A549 (cell line): ENCODE measurements around the gene KAT5. TPM values are rescaled to one million over a fixed set of nuclear protein-coding genes. Genes with fewer than 3 reads are reported as not detected.
A peak's percentile ranks its signal among the peaks of the same experiment; 100 is the strongest.
"Not testable (repeated sequence)": the region's sequence is repeated elsewhere in the genome, so short reads cannot be mapped to it uniquely, and the experiment has no call there.

Experiments used
- ATAC-seq, 2 experiments: fragments of 200-7000 bp in 1 of 2; fragments of >200 bp in 1 of 2; cut with Nextera tagmentation in 1 of 2; cut with Tn5 transposase in 1 of 2; 3 replicates each; pipeline versions ENCODE4 v1.8.0 to v1.9.1; 2018 to 2020; ENCODE audit warnings: mild to moderate bottlenecking in 1 of 2, moderate library complexity in 1 of 2
- CTCF ChIA-PET: fragments of 300-600 bp; sonication (Branson Sonifier 250); formaldehyde crosslinking; extraction: SDS; loops from one replicate; lab custom pipeline; 2021; ENCODE audit warnings: antibody characterized with exemption, inconsistent platforms; lab: Yijun Ruan, JAX
- POLR2A ChIA-PET: fragments of 350-600 bp; formaldehyde crosslinking; extraction: SDS; loops from one replicate; lab custom pipeline; 2021; ENCODE audit warnings: antibody characterized with exemption, inconsistent platforms; lab: Yijun Ruan, JAX
- DNase-seq, 2 experiments: peaks; one replicate each; pipeline versions ENCODE4 v3.0.0 to v3.0.0-alpha.2; 2011 to 2016; ENCODE audit warnings: low read depth in 1 of 2, low spot score in 1 of 2
- FAIRE-seq: peaks from 2 replicates; lab custom pipeline; 2011; peaks lifted over from hg19 to GRCh38; lab: Jason Lieb, UNC
- H3K27ac ChIP-seq, 2 experiments: fragments of >200 bp; sonication (Bioruptor Twin); formaldehyde crosslinking; 3 replicates each; pipeline ENCODE4 v1.5.1; 2016 to 2017
- H3K4me1 ChIP-seq: fragments of >200 bp; sonication (Bioruptor Twin); formaldehyde crosslinking; 3 replicates; pipeline ENCODE4 v1.6.1; 2016
- H3K4me2 ChIP-seq: fragments of >200 bp; sonication (Bioruptor Twin); formaldehyde crosslinking; 3 replicates; pipeline ENCODE4 v1.6.1; 2016
- H3K4me3 ChIP-seq: fragments of >200 bp; sonication (Bioruptor Twin); formaldehyde crosslinking; 3 replicates; pipeline ENCODE4 v1.5.1; 2016
- H3K9me3 ChIP-seq: fragments of >200 bp; sonication (Bioruptor Twin); formaldehyde crosslinking; 3 replicates; pipeline ENCODE4 v1.6.1; 2016
- CBX2 ChIP-seq: fragments of 200-600 bp; sonication (generic); IDR thresholded peaks from 2 replicates; pipeline ENCODE4 v1.6.1; 2016; ENCODE audit warnings: low read depth, mild to moderate bottlenecking, borderline replicate concordance
- CBX8 ChIP-seq: fragments of 200-600 bp; sonication (generic); IDR thresholded peaks from 2 replicates; pipeline ENCODE4 v1.6.1; 2016
- EHF ChIP-seq: fragments of 250-450 bp; sonication (Bioruptor Pico); IDR thresholded peaks from 2 replicates; pipeline ENCODE4 v1.5.0; 2020; ENCODE audit warnings: mild to moderate bottlenecking
- EP300 ChIP-seq, 2 experiments: fragments of >200 bp; sonication (Bioruptor Twin); formaldehyde crosslinking; IDR thresholded peaks; 2 replicates in 1 of 2; 3 replicates in 1 of 2; pipeline ENCODE4 v1.6.1; 2016 to 2017
- FOSB ChIP-seq: fragments of 250-450 bp; sonication (Bioruptor Pico); IDR thresholded peaks from 2 replicates; pipeline ENCODE4 v1.5.0; 2020; ENCODE audit warnings: mild to moderate bottlenecking, moderate library complexity
- HEYL ChIP-seq: fragments of 250-450 bp; sonication (Bioruptor Pico); IDR thresholded peaks from 2 replicates; pipeline ENCODE4 v1.8.0; 2021; ENCODE audit warnings: mild to moderate bottlenecking, moderate library complexity
- HOXA7 ChIP-seq: fragments of 250-450 bp; sonication (Bioruptor Pico); IDR thresholded peaks from 2 replicates; pipeline ENCODE4 v1.5.0; 2020; ENCODE audit warnings: mild to moderate bottlenecking, moderate library complexity
- HOXB5 ChIP-seq: fragments of 250-450 bp; sonication (Bioruptor Pico); IDR thresholded peaks from 2 replicates; pipeline ENCODE4 v1.5.0; 2020; ENCODE audit warnings: mild to moderate bottlenecking, moderate library complexity
- KDM1A ChIP-seq: fragments of 200-600 bp; sonication (generic); IDR thresholded peaks from 2 replicates; pipeline ENCODE4 v1.6.1; 2016; ENCODE audit warnings: low read depth, mild to moderate bottlenecking
- NPAS2 ChIP-seq: fragments of 250-450 bp; sonication (Bioruptor Pico); IDR thresholded peaks from 2 replicates; pipeline ENCODE4 v1.8.0; 2022; ENCODE audit warnings: mild to moderate bottlenecking, moderate library complexity, borderline replicate concordance
- POLR2A ChIP-seq: IDR thresholded peaks from 2 replicates; pipeline ENCODE4 v1.6.1; 2012; ENCODE audit warnings: mild to moderate bottlenecking, low read length
- POLR2AphosphoS2 ChIP-seq: conservative IDR thresholded peaks from 2 replicates; pipeline ENCODE4 v1.6.1; 2012; ENCODE audit warnings: low read length, improper control_type of control experiment, inconsistent platforms
- SREBF2 ChIP-seq: fragments of 450-650 bp; IDR thresholded peaks from 2 replicates; pipeline ENCODE4 v1.6.1; 2014; ENCODE audit warnings: mild to moderate bottlenecking, moderate library complexity
- TP53 ChIP-seq: fragments of 250-450 bp; sonication (Bioruptor Pico); IDR thresholded peaks from 2 replicates; pipeline ENCODE4 v1.5.0; 2021; ENCODE audit warnings: mild to moderate bottlenecking, moderate library complexity
- ZFP36 ChIP-seq: fragments of 450-650 bp; IDR thresholded peaks from 2 replicates; pipeline ENCODE4 v1.6.1; 2014; ENCODE audit warnings: borderline replicate concordance; ENCODE audit not compliant: partially characterized antibody
- ZNF302 ChIP-seq: fragments of 250-450 bp; sonication (Bioruptor Pico); IDR thresholded peaks from 2 replicates; pipeline ENCODE4 v1.9.0; 2021; ENCODE audit warnings: inconsistent platforms, mild to moderate bottlenecking, moderate library complexity
- ZSCAN20 ChIP-seq: fragments of 250-450 bp; sonication (Bioruptor Pico); IDR thresholded peaks from 2 replicates; pipeline ENCODE4 v1.8.0; 2022; ENCODE audit warnings: mild to moderate bottlenecking, moderate library complexity
- WGBS: methylation state at CpG from one replicate; pipeline ENCODE4 v1.1.6; 2017; ENCODE audit errors: missing lambda C conversion rate; 5-methylcytosine and 5-hydroxymethylcytosine counted together
- polyA plus RNA-seq, 4 experiments: library from polyadenylated mRNA; depleted of rRNA in 3 of 4; stranded (reverse); fragments of >200 nt; fragmentation: RNase III in 1 of 4; extraction: RNeasy Plus Mini Kit Qiagen cat#74134 plus additional on column Dnase treatment in 1 of 4; gene quantifications; 2 replicates in 3 of 4; 3 replicates in 1 of 4; pipeline ENCODE4 v1.2.3, GENCODE V29; 2011 to 2017
- TF ChIP-seq, protein P1 (sequence below): fragments of 250-450 bp; sonication (Bioruptor Pico); IDR thresholded peaks from 2 replicates; pipeline ENCODE4 v1.5.0; 2021; ENCODE audit warnings: mild to moderate bottlenecking, moderate library complexity, borderline replicate concordance
- TF ChIP-seq, protein P2 (sequence below): fragments of >200 bp; sonication (Bioruptor Twin); formaldehyde crosslinking; IDR thresholded peaks from 3 replicates; pipeline ENCODE4 v1.5.1; 2016
- TF ChIP-seq, protein P3 (sequence below): fragments of 200-600 bp; sonication (generic); IDR thresholded peaks from 2 replicates; pipeline ENCODE4 v1.6.1; 2016; ENCODE audit warnings: antibody characterized with exemption, mild to moderate bottlenecking, moderate library complexity
- TF ChIP-seq, protein P4 (sequence below): fragments of 450-650 bp; IDR thresholded peaks from 2 replicates; pipeline ENCODE4 v1.6.1; 2014; ENCODE audit warnings: antibody characterized with exemption
- TF ChIP-seq, protein P5 (sequence below): IDR thresholded peaks from 2 replicates; pipeline ENCODE4 v1.6.1; 2012

The KAT5 gene
- polyA plus RNA-seq, 2 of the 4 experiments (the other 2 are of a cell fraction) = 25.8 to 41.2 TPM

DNA sequence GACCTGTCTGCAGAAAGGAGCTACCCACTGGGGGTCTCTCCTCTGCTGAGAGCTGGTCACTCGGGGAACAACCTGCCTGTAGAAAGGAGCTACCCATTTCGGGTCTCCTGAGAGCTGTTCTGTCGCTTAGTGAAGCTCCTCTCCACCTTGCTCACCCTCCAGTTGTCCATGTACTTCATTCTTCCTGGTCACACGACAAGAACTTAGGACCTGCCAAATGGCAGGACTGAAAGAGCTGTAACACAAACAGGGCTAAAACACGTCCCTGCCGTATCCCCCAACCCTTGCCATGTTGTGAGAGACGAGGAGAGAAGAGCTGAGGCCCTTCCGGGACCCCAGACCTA lies 32.6 kb downstream of the KAT5 start:
- WGBS = 34% methylated on average over 8 of the region's 8 CpGs
- peaks cover 14% of the 10 kb centered on the region for H3K9me3 ChIP-seq
- CTCF ChIA-PET = interaction anchor here (0.6 to 2.2 kb wide), 27 partner anchors 9 to 243 kb away, joined by 3 to 24 read pairs (median 4); partner anchors contain the start of genes FIBP and KAT5
- DNase-seq (no peak), FAIRE-seq (no peak), ATAC-seq (no peak)
- TF ChIP-seq HEYL (CRISPR knock-in tag) (no peak), CBX8 (no peak), ZNF302 (CRISPR knock-in tag) (no peak), CBX2 (no peak), FOSB (no peak), EHF (CRISPR knock-in tag) (no peak), KDM1A (no peak), POLR2A (no peak), EP300 (IDR thresholded peaks at IDR 0.05) (no peak), HOXA7 (CRISPR knock-in tag) (no peak), NPAS2 (CRISPR knock-in tag) (no peak), SREBF2 (no peak), HOXB5 (CRISPR knock-in tag) (no peak), ZSCAN20 (CRISPR knock-in tag) (no peak), POLR2AphosphoS2 (no peak)
- TF ChIP-seq, protein P1, sequence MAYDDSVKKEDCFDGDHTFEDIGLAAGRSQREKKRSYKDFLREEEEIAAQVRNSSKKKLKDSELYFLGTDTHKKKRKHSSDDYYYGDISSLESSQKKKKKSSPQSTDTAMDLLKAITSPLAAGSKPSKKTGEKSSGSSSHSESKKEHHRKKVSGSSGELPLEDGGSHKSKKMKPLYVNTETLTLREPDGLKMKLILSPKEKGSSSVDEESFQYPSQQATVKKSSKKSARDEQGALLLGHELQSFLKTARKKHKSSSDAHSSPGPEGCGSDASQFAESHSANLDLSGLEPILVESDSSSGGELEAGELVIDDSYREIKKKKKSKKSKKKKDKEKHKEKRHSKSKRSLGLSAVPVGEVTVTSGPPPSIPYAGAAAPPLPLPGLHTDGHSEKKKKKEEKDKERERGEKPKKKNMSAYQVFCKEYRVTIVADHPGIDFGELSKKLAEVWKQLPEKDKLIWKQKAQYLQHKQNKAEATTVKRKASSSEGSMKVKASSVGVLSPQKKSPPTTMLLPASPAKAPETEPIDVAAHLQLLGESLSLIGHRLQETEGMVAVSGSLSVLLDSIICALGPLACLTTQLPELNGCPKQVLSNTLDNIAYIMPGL = no peak
- TF ChIP-seq, protein P2, sequence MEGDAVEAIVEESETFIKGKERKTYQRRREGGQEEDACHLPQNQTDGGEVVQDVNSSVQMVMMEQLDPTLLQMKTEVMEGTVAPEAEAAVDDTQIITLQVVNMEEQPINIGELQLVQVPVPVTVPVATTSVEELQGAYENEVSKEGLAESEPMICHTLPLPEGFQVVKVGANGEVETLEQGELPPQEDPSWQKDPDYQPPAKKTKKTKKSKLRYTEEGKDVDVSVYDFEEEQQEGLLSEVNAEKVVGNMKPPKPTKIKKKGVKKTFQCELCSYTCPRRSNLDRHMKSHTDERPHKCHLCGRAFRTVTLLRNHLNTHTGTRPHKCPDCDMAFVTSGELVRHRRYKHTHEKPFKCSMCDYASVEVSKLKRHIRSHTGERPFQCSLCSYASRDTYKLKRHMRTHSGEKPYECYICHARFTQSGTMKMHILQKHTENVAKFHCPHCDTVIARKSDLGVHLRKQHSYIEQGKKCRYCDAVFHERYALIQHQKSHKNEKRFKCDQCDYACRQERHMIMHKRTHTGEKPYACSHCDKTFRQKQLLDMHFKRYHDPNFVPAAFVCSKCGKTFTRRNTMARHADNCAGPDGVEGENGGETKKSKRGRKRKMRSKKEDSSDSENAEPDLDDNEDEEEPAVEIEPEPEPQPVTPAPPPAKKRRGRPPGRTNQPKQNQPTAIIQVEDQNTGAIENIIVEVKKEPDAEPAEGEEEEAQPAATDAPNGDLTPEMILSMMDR = no peak; the same call in 2 of the 3 replicates
- TF ChIP-seq, protein P3, sequence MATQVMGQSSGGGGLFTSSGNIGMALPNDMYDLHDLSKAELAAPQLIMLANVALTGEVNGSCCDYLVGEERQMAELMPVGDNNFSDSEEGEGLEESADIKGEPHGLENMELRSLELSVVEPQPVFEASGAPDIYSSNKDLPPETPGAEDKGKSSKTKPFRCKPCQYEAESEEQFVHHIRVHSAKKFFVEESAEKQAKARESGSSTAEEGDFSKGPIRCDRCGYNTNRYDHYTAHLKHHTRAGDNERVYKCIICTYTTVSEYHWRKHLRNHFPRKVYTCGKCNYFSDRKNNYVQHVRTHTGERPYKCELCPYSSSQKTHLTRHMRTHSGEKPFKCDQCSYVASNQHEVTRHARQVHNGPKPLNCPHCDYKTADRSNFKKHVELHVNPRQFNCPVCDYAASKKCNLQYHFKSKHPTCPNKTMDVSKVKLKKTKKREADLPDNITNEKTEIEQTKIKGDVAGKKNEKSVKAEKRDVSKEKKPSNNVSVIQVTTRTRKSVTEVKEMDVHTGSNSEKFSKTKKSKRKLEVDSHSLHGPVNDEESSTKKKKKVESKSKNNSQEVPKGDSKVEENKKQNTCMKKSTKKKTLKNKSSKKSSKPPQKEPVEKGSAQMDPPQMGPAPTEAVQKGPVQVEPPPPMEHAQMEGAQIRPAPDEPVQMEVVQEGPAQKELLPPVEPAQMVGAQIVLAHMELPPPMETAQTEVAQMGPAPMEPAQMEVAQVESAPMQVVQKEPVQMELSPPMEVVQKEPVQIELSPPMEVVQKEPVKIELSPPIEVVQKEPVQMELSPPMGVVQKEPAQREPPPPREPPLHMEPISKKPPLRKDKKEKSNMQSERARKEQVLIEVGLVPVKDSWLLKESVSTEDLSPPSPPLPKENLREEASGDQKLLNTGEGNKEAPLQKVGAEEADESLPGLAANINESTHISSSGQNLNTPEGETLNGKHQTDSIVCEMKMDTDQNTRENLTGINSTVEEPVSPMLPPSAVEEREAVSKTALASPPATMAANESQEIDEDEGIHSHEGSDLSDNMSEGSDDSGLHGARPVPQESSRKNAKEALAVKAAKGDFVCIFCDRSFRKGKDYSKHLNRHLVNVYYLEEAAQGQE = no peak
- no peaks in the 10 kb centered on the region for H3K4me1 ChIP-seq
- peak overlapping the region; percentile 44; the same call in 1 of the 3 replicates for H3K4me2 ChIP-seq
- POLR2A ChIA-PET = interaction anchor here (0.6 kb wide), 1 partner anchor 25 kb away, joined by 4 read pairs; no protein-coding TSS in a partner anchor
- H3K27ac ChIP-seq = no peak overlapping the region
- H3K4me3 ChIP-seq = no peak overlapping the region

DNA sequence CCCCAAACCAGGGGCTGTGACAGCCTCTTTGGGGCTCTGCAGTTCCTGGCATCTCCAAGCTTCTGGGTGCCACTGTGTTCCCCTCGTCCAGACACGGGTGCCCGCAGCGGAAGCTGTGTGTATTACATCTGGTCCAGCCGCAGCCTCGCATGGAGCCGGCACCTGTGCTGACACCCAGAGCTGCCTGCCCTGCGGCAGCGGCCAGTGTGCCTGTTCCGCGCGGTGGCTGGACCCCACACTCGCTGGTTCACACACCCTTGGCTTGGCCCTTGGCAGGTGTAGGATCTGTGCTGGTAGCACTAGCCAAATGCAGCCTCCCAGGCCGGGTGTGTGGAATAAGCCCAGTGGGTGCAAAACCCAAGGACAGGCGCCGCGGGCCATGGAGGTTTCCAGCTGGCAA lies 33.0 kb downstream of the KAT5 start:
- Histone ChIP-seq H3K4me3 (no peak overlapping the region), H3K9me3 (peaks cover 14% of the 10 kb centered on the region), H3K4me1 (no peaks in the 10 kb centered on the region), H3K27ac (no peak overlapping the region), H3K4me2 (no peak overlapping the region)
- FAIRE-seq (no peak), DNase-seq (no peak), ATAC-seq (peak in 1 of 2 experiments; percentile 16; a peak in 3 of 6 replicates)
- ChIA-PET CTCF (interaction anchor here (0.6 to 2.2 kb wide), 27 partner anchors 9 to 243 kb away, joined by 3 to 24 read pairs (median 4); partner anchors contain the start of genes FIBP and KAT5), POLR2A (no interaction called here)
- TF ChIP-seq KDM1A = no peak
- TF ChIP-seq, protein P4, sequence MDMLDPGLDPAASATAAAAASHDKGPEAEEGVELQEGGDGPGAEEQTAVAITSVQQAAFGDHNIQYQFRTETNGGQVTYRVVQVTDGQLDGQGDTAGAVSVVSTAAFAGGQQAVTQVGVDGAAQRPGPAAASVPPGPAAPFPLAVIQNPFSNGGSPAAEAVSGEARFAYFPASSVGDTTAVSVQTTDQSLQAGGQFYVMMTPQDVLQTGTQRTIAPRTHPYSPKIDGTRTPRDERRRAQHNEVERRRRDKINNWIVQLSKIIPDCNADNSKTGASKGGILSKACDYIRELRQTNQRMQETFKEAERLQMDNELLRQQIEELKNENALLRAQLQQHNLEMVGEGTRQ = no peak
- TF ChIP-seq, protein P2 = no peak
- no peak for TF ChIP-seq ZFP36
- TF ChIP-seq HEYL (CRISPR knock-in tag) = no peak
- no peak for TF ChIP-seq TP53 (CRISPR knock-in tag)
- no peak for TF ChIP-seq POLR2AphosphoS2
- TF ChIP-seq, protein P5, sequence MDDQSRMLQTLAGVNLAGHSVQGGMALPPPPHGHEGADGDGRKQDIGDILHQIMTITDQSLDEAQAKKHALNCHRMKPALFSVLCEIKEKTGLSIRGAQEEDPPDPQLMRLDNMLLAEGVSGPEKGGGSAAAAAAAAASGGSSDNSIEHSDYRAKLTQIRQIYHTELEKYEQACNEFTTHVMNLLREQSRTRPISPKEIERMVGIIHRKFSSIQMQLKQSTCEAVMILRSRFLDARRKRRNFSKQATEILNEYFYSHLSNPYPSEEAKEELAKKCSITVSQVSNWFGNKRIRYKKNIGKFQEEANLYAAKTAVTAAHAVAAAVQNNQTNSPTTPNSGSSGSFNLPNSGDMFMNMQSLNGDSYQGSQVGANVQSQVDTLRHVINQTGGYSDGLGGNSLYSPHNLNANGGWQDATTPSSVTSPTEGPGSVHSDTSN = no peak
- no peak for TF ChIP-seq FOSB
- 83% methylated on average over 6 of the region's 17 CpGs for WGBS

DNA sequence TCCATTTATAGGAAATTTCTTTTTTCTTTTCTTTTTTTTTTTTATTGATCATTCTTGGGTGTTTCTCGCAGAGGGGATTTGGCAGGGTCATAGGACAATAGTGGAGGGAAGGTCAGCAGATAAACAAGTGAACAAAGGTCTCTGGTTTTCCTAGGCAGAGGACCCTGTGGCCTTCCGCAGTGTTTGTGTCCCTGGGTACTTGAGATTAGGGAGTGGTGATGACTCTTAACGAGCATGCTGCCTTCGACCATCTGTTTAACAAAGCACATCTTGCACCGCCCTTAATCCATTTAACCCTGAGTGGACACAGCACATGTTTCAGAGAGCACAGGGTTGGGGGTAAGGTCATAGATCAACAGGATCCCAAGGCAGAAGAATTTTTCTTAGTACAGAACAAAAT lies 50.1 kb downstream of the KAT5 start:
- H3K4me3 ChIP-seq, H3K4me2 ChIP-seq, DNase-seq, H3K4me1 ChIP-seq, POLR2A ChIA-PET, H3K27ac ChIP-seq, ATAC-seq, FAIRE-seq, H3K9me3 ChIP-seq: not testable (repeated sequence)
- 58% methylated on average over 5 of the region's 5 CpGs for WGBS
- CTCF ChIA-PET = interaction anchor here (1.5 kb wide), 1 partner anchor 12 kb away, joined by 4 read pairs; no protein-coding TSS in a partner anchor
